GM12878 (cell line): ENCODE data around the gene MRPL20. TPM values are rescaled to one million over a fixed set of nuclear protein-coding genes. Genes with fewer than 3 reads are reported as not detected.

Source experiments
- ATAC-seq: fragments of 200-7000 bp; cut with Tn5 transposase; 3 replicates; pipeline ENCODE4 v1.9.1; 2020; ENCODE audit warnings: mild to moderate bottlenecking, moderate library complexity
- BruUV-seq: library from RNA; stranded (reverse); fragments of 400-500 nt; replicated peaks from 2 replicates; lab custom pipeline; 2021; lab: Mats Ljungman, UMichigan
- CTCF ChIA-PET: fragments of 300-600 bp; sonication (Branson Sonifier 250); formaldehyde crosslinking; extraction: SDS; loops from one replicate; lab custom pipeline; 2021; ENCODE audit warnings: inconsistent platforms; lab: Yijun Ruan, JAX
- POLR2A ChIA-PET: fragments of 350-600 bp; formaldehyde crosslinking; extraction: SDS; loops from one replicate; lab custom pipeline; 2021; ENCODE audit warnings: inconsistent platforms; lab: Charles Lee
- RAD21 ChIA-PET: fragments of 300-600 bp; sonication (Branson Sonifier 250); formaldehyde crosslinking; loops from one replicate; lab custom pipeline; 2023; ENCODE audit warnings: antibody characterized with exemption; ENCODE audit not compliant: unreplicated experiment; lab: Charles Lee
- SMC1A ChIA-PET: fragments of 300-600 bp; sonication (Branson Sonifier 250); formaldehyde crosslinking; loops from one replicate; lab custom pipeline; 2023; ENCODE audit not compliant: unreplicated experiment, uncharacterized antibody; lab: Charles Lee
- DNase-seq: peaks from one replicate; pipeline ENCODE4 v3.0.0-alpha.2; 2011; ENCODE audit warnings: low read depth, low spot score
- FAIRE-seq: peaks from 3 replicates; lab custom pipeline; 2011; peaks lifted over from hg19 to GRCh38; lab: Jason Lieb, UNC
- H2AFZ ChIP-seq: 2 replicates; pipeline ENCODE4 v1.6.0; 2011; ENCODE audit warnings: low read depth, low read length, control low read depth; ENCODE audit not compliant: control insufficient read depth
- H3K27ac ChIP-seq: 2 replicates; pipeline ENCODE4 v1.5.1; 2011; ENCODE audit warnings: control low read depth; ENCODE audit not compliant: control insufficient read depth, insufficient read depth
- H3K27me3 ChIP-seq, 2 experiments: replicated peaks in 1 of 2; 2 replicates each; pipeline versions ENCODE4 v1.6.0 to v1.6.1; 2011; ENCODE audit warnings: low read length in 1 of 2; ENCODE audit not compliant: control insufficient read depth in 2 of 2, insufficient read depth in 2 of 2
- H3K36me3 ChIP-seq, 2 experiments: 2 replicates each; pipeline ENCODE4 v1.5.1; 2011; ENCODE audit warnings: low read length in 1 of 2; ENCODE audit not compliant: control insufficient read depth in 2 of 2, insufficient read depth in 2 of 2
- H3K4me1 ChIP-seq: 2 replicates; pipeline ENCODE4 v1.6.1; 2011; ENCODE audit warnings: mild to moderate bottlenecking, low read length, moderate library complexity, mixed read lengths; ENCODE audit not compliant: control insufficient read depth, insufficient read depth
- H3K4me2 ChIP-seq: 2 replicates; pipeline ENCODE4 v1.6.0; 2011; ENCODE audit warnings: control low read depth; ENCODE audit not compliant: control insufficient read depth, insufficient read depth
- H3K4me3 ChIP-seq: fragments of 200-600 bp; sonication (generic); 2 replicates; pipeline ENCODE4 v1.5.1; 2016
- H3K79me2 ChIP-seq: 2 replicates; pipeline ENCODE4 v1.6.0; 2011; ENCODE audit warnings: low read length; ENCODE audit not compliant: control insufficient read depth, insufficient read depth
- H3K9ac ChIP-seq: 2 replicates; pipeline ENCODE4 v1.8.0; 2011; ENCODE audit warnings: low read length, control low read depth, mixed read lengths; ENCODE audit not compliant: control insufficient read depth, insufficient read depth
- H3K9me3 ChIP-seq: replicated peaks from 3 replicates; pipeline ENCODE4 v1.5.1; 2011; ENCODE audit warnings: mild to moderate bottlenecking, low read length; ENCODE audit not compliant: control insufficient read depth, insufficient read depth
- H4K20me1 ChIP-seq: 2 replicates; pipeline ENCODE4 v1.6.0; 2011; ENCODE audit not compliant: control insufficient read depth, insufficient read depth
- BHLHE40 ChIP-seq, 2 experiments: fragments of 450-650 bp in 1 of 2; IDR thresholded peaks; 2 replicates each; pipeline ENCODE4 v1.6.1; 2011 to 2017; ENCODE audit warnings: low read depth in 2 of 2, borderline replicate concordance in 1 of 2, improper control_type of control experiment in 1 of 2, low read length in 1 of 2, mild to moderate bottlenecking in 1 of 2
- CEBPB ChIP-seq, 2 experiments: fragments of 150-350 bp in 1 of 2; IDR thresholded peaks; 2 replicates each; pipeline ENCODE4 v1.6.1; 2012 to 2014; ENCODE audit warnings: low read depth in 2 of 2, low read length in 2 of 2, borderline replicate concordance in 1 of 2, inconsistent platforms in 1 of 2
- CREB1 ChIP-seq: IDR thresholded peaks from 2 replicates; pipeline ENCODE4 v1.6.1; 2012; ENCODE audit warnings: low read depth, mild to moderate bottlenecking, inconsistent platforms
- E2F4 ChIP-seq: IDR thresholded peaks from 2 replicates; pipeline ENCODE4 v1.6.1; 2012; ENCODE audit warnings: low read depth, low read length, improper control_type of control experiment
- EGR1 ChIP-seq, 2 experiments: IDR thresholded peaks; 1 replicate in 1 of 2; 2 replicates in 1 of 2; pipeline ENCODE4 v1.6.1; 2011 to 2012; ENCODE audit warnings: low read depth in 2 of 2, low read length in 2 of 2, borderline replicate concordance in 1 of 2, mild to moderate bottlenecking in 1 of 2, moderate library complexity in 1 of 2
- ETV6 ChIP-seq, 2 experiments: fragments of 450-650 bp in 1 of 2; IDR thresholded peaks in 1 of 2; conservative IDR thresholded peaks in 1 of 2; 2 replicates each; pipeline ENCODE4 v1.6.1; 2014; ENCODE audit warnings: antibody characterized with exemption in 1 of 2, borderline replicate concordance in 1 of 2, low read depth in 1 of 2, mild to moderate bottlenecking in 1 of 2, moderate library complexity in 1 of 2
- EZH2 ChIP-seq: IDR thresholded peaks from 2 replicates; pipeline ENCODE4 v1.6.1; 2012; ENCODE audit warnings: low read depth, mild to moderate bottlenecking, control low read depth, inconsistent platforms, low read length, borderline replicate concordance; ENCODE audit not compliant: control insufficient read depth
- HDAC2 ChIP-seq: fragments of 200-600 bp; sonication (generic); IDR thresholded peaks from 2 replicates; pipeline ENCODE4 v1.6.1; 2017
- JUND ChIP-seq: IDR thresholded peaks from 2 replicates; pipeline ENCODE4 v1.6.1; 2012; ENCODE audit warnings: low read depth, mild to moderate bottlenecking, low read length, improper control_type of control experiment, moderate library complexity
- MAX ChIP-seq: IDR thresholded peaks from 2 replicates; pipeline ENCODE4 v1.6.1; 2012; ENCODE audit warnings: low read depth, low read length, improper control_type of control experiment
- MEF2B ChIP-seq: fragments of 450-650 bp; IDR thresholded peaks from 2 replicates; pipeline ENCODE4 v1.6.1; 2018; ENCODE audit warnings: mild to moderate bottlenecking, moderate library complexity; ENCODE audit not compliant: partially characterized antibody, poor library complexity, severe bottlenecking
- MXI1 ChIP-seq: fragments of 150-350 bp; IDR thresholded peaks from 2 replicates; pipeline ENCODE4 v1.6.1; 2011; ENCODE audit warnings: low read depth, mild to moderate bottlenecking, inconsistent platforms, low read length, improper control_type of control experiment
- MYB ChIP-seq: fragments of 150-350 bp; IDR thresholded peaks from 2 replicates; pipeline ENCODE4 v1.6.1; 2014; ENCODE audit warnings: mild to moderate bottlenecking, low read depth, low read length, borderline replicate concordance
- SIN3A ChIP-seq: IDR thresholded peaks from 2 replicates; pipeline ENCODE4 v1.6.1; 2012; ENCODE audit warnings: low read depth, low read length, improper control_type of control experiment
- SIX5 ChIP-seq: IDR thresholded peaks from 2 replicates; pipeline ENCODE4 v1.6.1; 2011; ENCODE audit warnings: mild to moderate bottlenecking, low read depth, low read length, moderate library complexity; ENCODE audit not compliant: severe bottlenecking
- SREBF1 ChIP-seq: IDR thresholded peaks from 2 replicates; pipeline ENCODE4 v1.6.1; 2012; ENCODE audit warnings: mild to moderate bottlenecking, low read length
- SREBF2 ChIP-seq: IDR thresholded peaks from 2 replicates; pipeline ENCODE4 v1.6.1; 2012; ENCODE audit warnings: mild to moderate bottlenecking, low read length
- TCF7 ChIP-seq: IDR thresholded peaks from 2 replicates; pipeline ENCODE4 v1.6.1; 2014; ENCODE audit warnings: antibody characterized with exemption, borderline replicate concordance
- USF2 ChIP-seq: IDR thresholded peaks from 2 replicates; pipeline ENCODE4 v1.6.1; 2011; ENCODE audit warnings: low read depth, low read length, improper control_type of control experiment, borderline replicate concordance
- ZNF24 ChIP-seq: fragments of 450-650 bp; IDR thresholded peaks from 2 replicates; pipeline ENCODE4 v1.6.1; 2017; ENCODE audit warnings: antibody characterized with exemption, mild to moderate bottlenecking
- WGBS: methylation state at CpG from one replicate; pipeline ENCODE4 v1.1.6; 2016; ENCODE audit warnings: low lambda C conversion rate; ENCODE audit not compliant: insufficient replicate concordance, insufficient coverage; ENCODE audit errors: missing lambda C conversion rate; 5-methylcytosine and 5-hydroxymethylcytosine counted together
- in situ Hi-C: fragments of 300-500 bp; cut with MboI; formaldehyde crosslinking; loops from 9 replicates; pipeline ENCODE4 v1.14.3; 2018; ENCODE audit warnings: mixed read lengths
- intact Hi-C: fragments of 100-400 bp; cut with micrococcal nuclease; formaldehyde crosslinking; loops from one replicate; pipeline ENCODE4 v1.14.2; 2022; ENCODE audit not compliant: unreplicated experiment
- polyA plus RNA-seq, 11 experiments: library from polyadenylated mRNA; depleted of rRNA in 4 of 11; unstranded in 6 of 11; stranded (reverse) in 5 of 11; fragments of >200 nt; fragmentation: Nextera tagmentation in 4 of 11; fragmentation: Illumina TruSeq in 1 of 11; extraction: Ambion mirVana in 4 of 11; extraction: Trizol in 1 of 11; gene quantifications; 1 replicate in 1 of 11; 2 replicates in 10 of 11; pipeline versions ENCODE4 v1.2.1 to v1.2.3, GENCODE V29; 2011 to 2016; ENCODE audit warnings: inconsistent platforms in 2 of 11, missing spikeins in 2 of 11, low read depth in 1 of 11
- total RNA-seq, 4 experiments: library from RNA; depleted of rRNA in 3 of 4; stranded (reverse); fragments of >200 nt in 3 of 4; fragmentation: Illumina TruSeq in 1 of 4; extraction: Trizol in 1 of 4; gene quantifications; 2 replicates each; pipeline versions ENCODE4 v1.2.1 to v1.2.3, GENCODE V29; 2013 to 2021

MRPL20 gene
- total and polyA plus RNA-seq, 10 of the 15 experiments (the other 5 are each of a cell fraction or from before 2014, with no cell fraction given): 129 to 525 (median 255) TPM

DNA sequence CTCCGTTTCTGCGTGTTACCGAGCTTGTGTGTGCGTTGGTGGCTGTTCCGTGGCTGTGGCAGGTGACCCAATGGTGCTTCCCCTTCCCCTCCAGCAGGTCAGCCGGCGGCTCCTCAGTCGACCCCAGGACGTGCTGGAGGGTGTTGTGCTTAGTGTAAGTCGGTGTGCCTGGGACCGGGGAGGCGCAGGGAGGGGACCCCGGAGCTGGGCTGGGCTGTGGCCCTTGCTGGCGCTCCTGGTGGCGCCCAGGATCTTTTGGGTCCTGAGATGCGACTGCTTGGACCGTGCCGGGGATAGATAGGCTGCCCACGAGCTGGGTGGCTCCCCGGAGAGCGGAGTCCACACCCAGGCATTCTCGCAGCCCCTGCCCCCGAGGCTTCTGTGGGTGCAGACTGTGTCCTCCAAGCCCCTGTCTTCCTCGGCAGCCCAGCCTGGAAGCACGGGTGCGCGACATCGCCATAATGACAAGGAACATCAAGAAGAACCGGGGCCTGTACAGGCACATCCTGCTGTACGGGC is 48.3 kb upstream of the MRPL20 start:
- ChIA-PET POLR2A (interaction anchor here (0.7 kb wide), 1 partner anchor 28 kb away, joined by 5 read pairs; no protein-coding TSS in a partner anchor), SMC1A (no interaction called here), RAD21 (no interaction called here), CTCF (no interaction called here)
- TF ChIP-seq USF2 (no peak), HDAC2 (no peak), E2F4 (no peak), CREB1 (no peak), TCF7 (no peak), MYB (no peak), JUND (no peak), SREBF2 (no peak), MXI1 (no peak), CEBPB (IDR thresholded peaks at IDR 0.05; ENCODE audit: borderline replicate concordance in 1 of 2, low read depth in 2 of 2, low read length in 2 of 2) (no peak), SREBF1 (no peak), EZH2 (no peak), SIX5 (no peak), ETV6 (conservative IDR thresholded peaks at IDR 0.05 in 1 of 2, IDR thresholded peaks at IDR 0.05 in 1 of 2; ENCODE audit: borderline replicate concordance in 1 of 2, low read depth in 1 of 2) (no peak), MAX (no peak), EGR1 (IDR thresholded peaks at IDR 0.05; ENCODE audit: borderline replicate concordance in 1 of 2, low read depth in 2 of 2, low read length in 2 of 2) (no peak), SIN3A (no peak), ZNF24 (no peak), MEF2B (no peak), BHLHE40 (IDR thresholded peaks at IDR 0.05; ENCODE audit: borderline replicate concordance in 1 of 2, low read depth in 2 of 2, low read length in 1 of 2) (no peak)
- Histone ChIP-seq H3K4me2 (no peak overlapping the region), H4K20me1 (no peaks in the 10 kb centered on the region), H3K9me3 (no peaks in the 10 kb centered on the region), H3K4me1 (no peaks in the 10 kb centered on the region), H3K4me3 (no peak overlapping the region), H3K27ac (no peak overlapping the region), H2AFZ (no peak overlapping the region), H3K36me3 (no peaks in the 10 kb centered on the region), H3K79me2 (no peaks in the 10 kb centered on the region), H3K9ac (no peak overlapping the region), H3K27me3 (no peaks in the 10 kb centered on the region)
- BruUV-seq: no TSS peak
- 67% methylated on average over 30 of the region's 30 CpGs for WGBS
- intact Hi-C loops (no loop called here), in situ Hi-C loops (no loop called here)
- FAIRE-seq (no peak), DNase-seq (no peak), ATAC-seq (no peak)
